OCI-LY7 (cell line): ENCODE measurements around the gene MYLK.

Experiments
- EZH2phosphoT487 ChIP-seq: fragments of 200-600 bp; sonication (generic); IDR thresholded peaks from 2 replicates; pipeline ENCODE4 v1.6.1; 2018; ENCODE audit warnings: low read depth, borderline replicate concordance, mild to moderate bottlenecking, mixed run types, antibody characterized with exemption, low read length, moderate library complexity, mixed read lengths
- TF ChIP-seq, protein P1 (sequence below): fragments of 200-600 bp; sonication (generic); conservative IDR thresholded peaks from 2 replicates; pipeline ENCODE4 v1.5.1; 2014; ENCODE audit warnings: mild to moderate bottlenecking, antibody characterized with exemption, low read length, moderate library complexity, mixed read lengths

GRCh38 chr3:123751433-123751832 is 132.7 kb downstream of the MYLK start:
- TF ChIP-seq, protein P1, sequence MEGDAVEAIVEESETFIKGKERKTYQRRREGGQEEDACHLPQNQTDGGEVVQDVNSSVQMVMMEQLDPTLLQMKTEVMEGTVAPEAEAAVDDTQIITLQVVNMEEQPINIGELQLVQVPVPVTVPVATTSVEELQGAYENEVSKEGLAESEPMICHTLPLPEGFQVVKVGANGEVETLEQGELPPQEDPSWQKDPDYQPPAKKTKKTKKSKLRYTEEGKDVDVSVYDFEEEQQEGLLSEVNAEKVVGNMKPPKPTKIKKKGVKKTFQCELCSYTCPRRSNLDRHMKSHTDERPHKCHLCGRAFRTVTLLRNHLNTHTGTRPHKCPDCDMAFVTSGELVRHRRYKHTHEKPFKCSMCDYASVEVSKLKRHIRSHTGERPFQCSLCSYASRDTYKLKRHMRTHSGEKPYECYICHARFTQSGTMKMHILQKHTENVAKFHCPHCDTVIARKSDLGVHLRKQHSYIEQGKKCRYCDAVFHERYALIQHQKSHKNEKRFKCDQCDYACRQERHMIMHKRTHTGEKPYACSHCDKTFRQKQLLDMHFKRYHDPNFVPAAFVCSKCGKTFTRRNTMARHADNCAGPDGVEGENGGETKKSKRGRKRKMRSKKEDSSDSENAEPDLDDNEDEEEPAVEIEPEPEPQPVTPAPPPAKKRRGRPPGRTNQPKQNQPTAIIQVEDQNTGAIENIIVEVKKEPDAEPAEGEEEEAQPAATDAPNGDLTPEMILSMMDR: no peak
- no peak for TF ChIP-seq EZH2phosphoT487
